ENCODE data around the gene IZUMO1. TPM values are rescaled to one million over a fixed set of nuclear protein-coding genes. Genes with fewer than 3 reads are reported as not detected.

The IZUMO1 gene
- total and polyA plus RNA-seq, 2 of the 8 experiments (the other 6 are each of a cell fraction or from before 2014, with no cell fraction given) = 0.33 to 1.8 TPM

DNA sequence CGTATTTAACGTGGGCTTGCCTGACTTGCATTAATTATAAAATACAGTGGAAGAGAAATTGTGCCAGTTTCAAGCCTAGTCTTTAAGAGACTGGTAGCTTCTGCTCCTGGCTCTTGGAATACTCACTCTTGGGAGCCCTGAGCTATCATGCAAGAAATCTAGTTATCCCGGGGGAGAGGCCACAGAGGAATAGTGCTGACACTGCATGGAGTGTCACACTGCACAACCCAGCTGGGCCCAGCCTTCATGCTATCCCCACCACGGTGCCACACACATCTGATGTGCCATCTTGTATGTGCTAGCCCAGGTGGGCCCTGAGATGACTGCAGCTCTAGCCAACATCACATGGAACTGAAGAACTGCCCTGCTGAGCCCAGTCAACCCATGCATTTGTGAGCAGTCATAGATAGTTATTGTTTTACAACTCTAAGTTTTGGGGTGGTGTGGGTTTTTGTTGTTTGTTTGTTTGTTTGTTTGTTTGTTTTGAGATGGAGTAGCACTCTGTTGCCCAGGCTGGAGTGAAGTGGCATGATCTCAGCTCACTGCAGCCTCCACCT, 35.5 kb downstream of the IZUMO1 start:
- WGBS, 2 experiments (ENCODE audit: extremely low coverage in 1 of 2, insufficient coverage in 1 of 2, insufficient read length in 1 of 2, insufficient replicate concordance in 2 of 2, low coverage in 1 of 2, low lambda C conversion rate in 2 of 2, missing lambda C conversion rate in 1 of 2) = 89% methylated on average over 4 of the region's 4 CpGs; no CpG with 5 or more reads in 1 of the 2 experiments
- Histone ChIP-seq H2AFZ (ENCODE audit: low read length) (no peak overlapping the region), H3K79me1 (ENCODE audit: low read depth, low read length) (no peaks in the 10 kb centered on the region), H2BK5ac (ENCODE audit: low read depth, low read length) (no peak overlapping the region), H3K23ac (ENCODE audit: insufficient read length) (no peak overlapping the region), H4K5ac (ENCODE audit: insufficient read length, low read depth, low read length) (no peak overlapping the region), H3K4me1 (replicated peaks in 1 of 4; ENCODE audit: control insufficient read depth in 3 of 4, insufficient read depth in 4 of 4, low read length in 3 of 4) (peaks cover 0 to 15% (median 3%) of the 10 kb centered on the region in 4 experiments; a peak in 4 of 7 replicates), H3K27me3 (replicated peaks in 1 of 4; ENCODE audit: control insufficient read depth in 3 of 4, extremely low read depth in 1 of 4, insufficient read depth in 3 of 4, low read length in 3 of 4) (no peaks in the 10 kb centered on the region), H2BK12ac (ENCODE audit: low read depth, low read length) (no peak overlapping the region), H3K4me2 (ENCODE audit: insufficient read depth in 1 of 2, low read depth in 2 of 2, low read length in 2 of 2) (no peak overlapping the region), H3K9me3 (ENCODE audit: insufficient read depth in 2 of 2, low read depth in 1 of 2, low read length in 1 of 2) (0 out of 4 replicates have a peak, but pooled peaks cover 0 to 3% of the 10 kb centered on the region in 2 experiments), H3K14ac (ENCODE audit: insufficient read length) (no peak overlapping the region), H4K91ac (replicated peaks; ENCODE audit: insufficient read length, low read length) (no peak overlapping the region), H3K9ac (replicated peaks in 1 of 4; ENCODE audit: extremely low read depth in 1 of 4, low read depth in 3 of 4, low read length in 3 of 4) (no peak overlapping the region), H2BK20ac (ENCODE audit: low read length) (no peak overlapping the region), H3K36me3 (ENCODE audit: control insufficient read depth in 2 of 4, insufficient read depth in 4 of 4, low read length in 3 of 4) (no peaks in the 10 kb centered on the region), H3K27ac (ENCODE audit: low read depth, low read length) (no peak overlapping the region), H4K8ac (ENCODE audit: extremely low read depth, insufficient read depth, low read length) (no peak overlapping the region), H4K20me1 (replicated peaks in 1 of 2; ENCODE audit: control insufficient read depth in 1 of 2, insufficient read depth in 2 of 2, low read length in 2 of 2) (no peaks in the 10 kb centered on the region), H3K79me2 (ENCODE audit: control insufficient read depth in 1 of 2, insufficient read depth in 2 of 2, low read length in 2 of 2) (no peaks in the 10 kb centered on the region), H2BK15ac (ENCODE audit: low read length) (no peak overlapping the region), H2BK120ac (replicated peaks; ENCODE audit: low read depth, low read length) (no peak overlapping the region), H3K56ac (replicated peaks; ENCODE audit: insufficient read length, low read depth, low read length) (no peak overlapping the region), H3K18ac (ENCODE audit: extremely low read depth, low read length) (no peak overlapping the region), H2AK5ac (ENCODE audit: low read depth, low read length) (no peak overlapping the region), H3K4me3 (ENCODE audit: extremely low read depth in 1 of 4, insufficient read depth in 2 of 4, low read depth in 3 of 4, low read length in 4 of 4) (no peak overlapping the region), H3K4ac (replicated peaks; ENCODE audit: insufficient read length, low read depth, low read length) (no peak overlapping the region), H3K23me2 (ENCODE audit: low read depth, low read length) (peaks cover 15% of the 10 kb centered on the region; the same call in 1 of the 2 replicates)
- DNase-seq (ENCODE audit: low read depth in 1 of 2, low spot score in 2 of 2) = no peak
- ChIA-PET POLR2A (ENCODE audit: partially characterized antibody) (interaction anchor here (0.7 to 7.7 kb wide), 8 partner anchors 10 to 81 kb away, joined by 3 to 59 read pairs (median 8); partner anchors contain the start of gene FUT2), CTCF (ENCODE audit: partially characterized antibody) (interaction anchor here (1.1 to 8.2 kb wide), 7 partner anchors 11 to 474 kb away, joined by 4 to 53 read pairs (median 14); no protein-coding TSS in a partner anchor)
- FAIRE-seq = no peak
- TF ChIP-seq RBBP5 (IDR thresholded peaks at IDR 0.05; ENCODE audit: borderline replicate concordance, low read depth, low read length) (no peak), GTF2F1 (IDR thresholded peaks at IDR 0.05; ENCODE audit: borderline replicate concordance, low read depth, low read length) (no peak), YY1 (IDR thresholded peaks at IDR 0.05; ENCODE audit: low read depth, low read length) (no peak), SIN3A (conservative IDR thresholded peaks at IDR 0.05 in 1 of 2, IDR thresholded peaks at IDR 0.05 in 1 of 2; ENCODE audit: low read depth in 1 of 2, low read length in 2 of 2) (no peak), CBX8 (IDR thresholded peaks at IDR 0.05; ENCODE audit: borderline replicate concordance, low read depth, low read length) (no peak), TAF7 (optimal IDR thresholded peaks at IDR 0.05; ENCODE audit: borderline replicate concordance, low read depth, low read length) (no peak), BACH1 (IDR thresholded peaks at IDR 0.05; ENCODE audit: low read length) (no peak), POU5F1 (IDR thresholded peaks at IDR 0.05; ENCODE audit: low read depth, low read length) (no peak), SAP30 (IDR thresholded peaks at IDR 0.05; ENCODE audit: insufficient read depth, insufficient replicate concordance, low read length) (no peak), EP300 (IDR thresholded peaks at IDR 0.05; ENCODE audit: borderline replicate concordance in 1 of 2, low read depth in 2 of 2, low read length in 2 of 2) (no peak), SIX5 (IDR thresholded peaks at IDR 0.05; ENCODE audit: low read depth, low read length) (no peak), SRF (IDR thresholded peaks at IDR 0.05; ENCODE audit: low read depth, low read length) (no peak), SUZ12 (IDR thresholded peaks at IDR 0.05; ENCODE audit: low read length) (no peak)
